Activated CD8-positive, alpha-beta T cell treated with anti-CD3 and anti-CD28 coated beads for 36 hours (primary cell): ENCODE data around the gene ZNF48. TPM values are rescaled to one million over a fixed set of nuclear protein-coding genes. Genes with fewer than 3 reads are reported as not detected.

Source experiments
- ATAC-seq: fragments of 200-7000 bp; cut with Tn5 transposase; one replicate; pipeline ENCODE4 v1.10.0; 2021; ENCODE audit warnings: mild to moderate bottlenecking, moderate library complexity
- CTCF ChIA-PET: fragments of 350-600 bp; sonication (Branson Sonifier 250); formaldehyde crosslinking; loops from one replicate; lab custom pipeline; 2021; ENCODE audit warnings: antibody characterized with exemption; lab: Charles Lee
- POLR2A ChIA-PET: fragments of 350-600 bp; sonication (Branson Sonifier 250); formaldehyde crosslinking; loops from one replicate; lab custom pipeline; 2021; ENCODE audit warnings: antibody characterized with exemption; lab: Charles Lee
- DNase-seq: peaks from one replicate; pipeline ENCODE4 v3.0.0-alpha.2; 2020
- H3K27ac Mint-ChIP-seq: one replicate; pipeline ENCODE4 v1.8.0; 2021; ENCODE audit warnings: mild to moderate bottlenecking, mixed read lengths
- H3K27me3 Mint-ChIP-seq: one replicate; pipeline ENCODE4 v1.8.0; 2021; ENCODE audit warnings: mixed read lengths
- H3K36me3 Mint-ChIP-seq: one replicate; pipeline ENCODE4 v1.8.0; 2021; ENCODE audit warnings: low read depth, mixed read lengths
- H3K4me1 Mint-ChIP-seq: one replicate; pipeline ENCODE4 v1.8.0; 2021; ENCODE audit warnings: low read depth, mixed read lengths
- H3K4me3 Mint-ChIP-seq: one replicate; pipeline ENCODE4 v1.8.0; 2021; ENCODE audit warnings: mild to moderate bottlenecking, moderate library complexity, mixed read lengths
- H3K9me3 Mint-ChIP-seq: one replicate; pipeline ENCODE4 v1.8.0; 2021; ENCODE audit warnings: mixed read lengths
- CTCF ChIP-seq: fragments of 200-600 bp; IDR thresholded peaks from one replicate; pipeline ENCODE4 v1.8.0; 2022; ENCODE audit warnings: antibody characterized with exemption, mild to moderate bottlenecking
- intact Hi-C: fragments of 100-400 bp; cut with micrococcal nuclease; formaldehyde crosslinking; loops from one replicate; pipeline ENCODE4 v1.10.0; 2022
- total RNA-seq, 2 experiments: library from RNA; stranded (reverse); gene quantifications; one replicate each; pipeline ENCODE4 v1.2.3, GENCODE V29; 2021

The ZNF48 gene
- total RNA-seq, 2 experiments from 2014 or later, result 10.4 to 10.9 TPM

GRCh38 chr16:30378236-30379157 lies 16.7 kb upstream of the ZNF48 start:
- Mint-ChIP-seq H3K9me3 (no peaks in the 10 kb centered on the region), H3K27me3 (no peaks in the 10 kb centered on the region), H3K4me3 (peak overlapping the region; percentile 99), H3K27ac (peak overlapping the region; percentile 100), H3K4me1 (peaks cover 45% of the 10 kb centered on the region), H3K36me3 (peaks cover 34% of the 10 kb centered on the region)
- peak; percentile 88 for ATAC-seq
- TF ChIP-seq CTCF, result no peak
- intact Hi-C loops, result loop anchor here (10.0 kb wide), 2 partner anchors 284 to 314 kb away; partner anchors contain the start of genes ALDOA, TBX6 and YPEL3
- ChIA-PET CTCF (interaction anchor here (1.6 kb wide), 1 partner anchor 147 kb away, joined by 3 read pairs; no protein-coding TSS in a partner anchor), POLR2A (interaction anchor here (0.6 to 2.4 kb wide), 13 partner anchors 11 to 386 kb away, joined by 3 to 8 read pairs (median 4); partner anchors contain the start of gene ZNF48)
- DNase-seq, result peak; percentile 100

- ChIA-PET POLR2A (interaction anchor here (1.1 to 1.8 kb wide), 4 partner anchors 21 to 38 kb away, joined by 3 to 5 read pairs (median 4); partner anchors contain the start of gene ZNF771), CTCF (interaction anchor here (0.7 to 5.2 kb wide), 3 partner anchors 17 to 29 kb away, joined by 3 to 43 read pairs (median 30); partner anchors contain the start of genes ZNF48 and ZNF771)
- peaks cover 48% of the 10 kb centered on the region for H3K4me1 Mint-ChIP-seq
Measured at GRCh38 chr16:30379158-30379783, 15.9 kb upstream of the ZNF48 start.

GRCh38 chr16:30380072-30380802 lies 15.0 kb upstream of the ZNF48 start:
- no peak for TF ChIP-seq CTCF
- H3K27me3 Mint-ChIP-seq, result no peaks in the 10 kb centered on the region
- ChIA-PET CTCF (interaction anchor here (0.6 to 5.2 kb wide), 4 partner anchors 9 to 37 kb away, joined by 3 to 43 read pairs (median 16); partner anchors contain the start of genes ZNF48 and ZNF771), POLR2A (interaction anchor here (0.6 to 3.3 kb wide), 5 partner anchors 15 to 217 kb away, joined by 3 to 14 read pairs (median 5); partner anchors contain the start of genes CD2BP2, ZNF48 and ZNF771)
- ATAC-seq (no peak), DNase-seq (no peak)
- peak overlapping the region; percentile 100 for H3K27ac Mint-ChIP-seq
- H3K4me3 Mint-ChIP-seq, result peak overlapping the region; percentile 99
- H3K36me3 Mint-ChIP-seq, result peaks cover 36% of the 10 kb centered on the region
- no peaks in the 10 kb centered on the region for H3K9me3 Mint-ChIP-seq
- intact Hi-C loops, result no loop called here
- peaks cover 48% of the 10 kb centered on the region for H3K4me1 Mint-ChIP-seq

More at GRCh38 chr16:30379158-30379783, 15.9 kb upstream of the ZNF48 start:
- peaks cover 36% of the 10 kb centered on the region for H3K36me3 Mint-ChIP-seq
- no peak for ATAC-seq
- TF ChIP-seq CTCF, result no peak
- no peaks in the 10 kb centered on the region for H3K9me3 Mint-ChIP-seq
- peak overlapping the region; percentile 99 for H3K4me3 Mint-ChIP-seq
- no peak for DNase-seq
- intact Hi-C loops, result loop anchor here (10.0 kb wide), 2 partner anchors 284 to 314 kb away; partner anchors contain the start of genes ALDOA, TBX6 and YPEL3
- H3K27ac Mint-ChIP-seq, result peak overlapping the region; percentile 100
- no peaks in the 10 kb centered on the region for H3K27me3 Mint-ChIP-seq

GRCh38 chr16:30380803-30381208 lies 14.4 kb upstream of the ZNF48 start:
- H3K9me3 Mint-ChIP-seq, result no peaks in the 10 kb centered on the region
- ATAC-seq, result no peak
- ChIA-PET CTCF (interaction anchor here (0.6 to 5.2 kb wide), 3 partner anchors 16 to 37 kb away, joined by 3 to 43 read pairs (median 30); partner anchors contain the start of genes ZNF48 and ZNF771), POLR2A (interaction anchor here (0.7 to 3.3 kb wide), 5 partner anchors 12 to 37 kb away, joined by 3 to 14 read pairs (median 6); partner anchors contain the start of genes CD2BP2, ZNF48 and ZNF771)
- H3K36me3 Mint-ChIP-seq, result peaks cover 34% of the 10 kb centered on the region
- peaks cover 45% of the 10 kb centered on the region for H3K4me1 Mint-ChIP-seq
- intact Hi-C loops, result no loop called here
- H3K27ac Mint-ChIP-seq, result peak overlapping the region; percentile 98
- peak; percentile 20 for DNase-seq
- no peak for TF ChIP-seq CTCF
- peak overlapping the region; percentile 84 for H3K4me3 Mint-ChIP-seq
- H3K27me3 Mint-ChIP-seq, result no peaks in the 10 kb centered on the region
